Right cardiac atrium (tissue), 5 donors: Measurements from ENCODE around the gene ZNF648. TPM values are rescaled to one million over a fixed set of nuclear protein-coding genes. Genes with fewer than 3 reads are reported as not detected.

Experiments used
- ATAC-seq, 2 donors: fragments of 200-7000 bp; cut with Tn5 transposase; one replicate each; pipeline versions ENCODE4 v1.8.0 to v1.9.1; 2020; ENCODE audit warnings: moderate library complexity in 2 of 2, mild to moderate bottlenecking in 1 of 2
- DNase-seq, 3 donors: peaks; one replicate each; pipeline ENCODE4 v3.0.0-alpha.2; 2020
- H3K27ac ChIP-seq: one replicate; pipeline ENCODE4 v1.5.1; 2013; ENCODE audit warnings: mild to moderate bottlenecking, low read length, control low read depth, moderate library complexity
- H3K27me3 ChIP-seq: one replicate; pipeline ENCODE4 v1.6.1; 2013; ENCODE audit not compliant: control insufficient read depth, insufficient read depth
- H3K4me1 ChIP-seq: one replicate; pipeline ENCODE4 v1.6.1; 2013; ENCODE audit warnings: low read length; ENCODE audit not compliant: control insufficient read depth, insufficient read depth
- H3K4me3 ChIP-seq: one replicate; pipeline ENCODE4 v1.5.1; 2013; ENCODE audit warnings: low read length, control low read depth
- H3K9me3 ChIP-seq: one replicate; pipeline ENCODE4 v1.6.1; 2013; ENCODE audit warnings: low read length; ENCODE audit not compliant: control insufficient read depth
- WGBS: extraction: QIAGEN DNeasy Blood & Tissue Kit; methylation state at CpG from one replicate; pipeline ENCODE4 v1.1.7; 2013; 5-methylcytosine and 5-hydroxymethylcytosine counted together
- intact Hi-C, 4 donors: fragments of 100-400 bp; cut with DNase I; formaldehyde crosslinking; loops; one replicate each; pipeline versions ENCODE4 v1.11.0 to v1.14.0; 2022 to 2023
- polyA plus RNA-seq: library from polyadenylated mRNA; stranded (reverse); fragments of 200-250 nt; gene quantifications from one replicate; pipeline ENCODE4 v1.2.3, GENCODE V29; 2013
- total RNA-seq, 4 donors: library from RNA; stranded (reverse); fragmentation: NEBNext Ultra II Directional; extraction: Animal tissue kit (Norgen Biotek cat#: 25700); gene quantifications; one replicate each; pipeline ENCODE4 v1.2.1, GENCODE V29; 2021
- donor health status: healthy with polysubstance abuse.
- donor health status: DM: no; HTN: yes; CAD: no.
- donor health status: DM: no; HTN: no; CAD: no.
- donor health status: DM: no; HTN: yes; CAD: no; lungs with severe emphysema.
- donor health status: DM: yes; HTN: yes; CAD: no.

ZNF648 gene
- total and polyA plus RNA-seq, 5 donors: not detected

GRCh38 chr1:182091083-182091482 is 29.6 kb upstream of the ZNF648 start:
- no peak overlapping the region for H3K4me3 ChIP-seq
- intact Hi-C loops: no loop called here
- DNase-seq (no peak), ATAC-seq (no peak)
- 76% methylated on average over 2 of the region's 2 CpGs for WGBS
- H3K4me1 ChIP-seq: no peaks in the 10 kb centered on the region
- no peaks in the 10 kb centered on the region for H3K27me3 ChIP-seq
- no peaks in the 10 kb centered on the region for H3K9me3 ChIP-seq
- H3K27ac ChIP-seq: no peak overlapping the region

- Histone ChIP-seq H3K27ac (no peak overlapping the region), H3K9me3 (no peaks in the 10 kb centered on the region), H3K27me3 (no peaks in the 10 kb centered on the region), H3K4me3 (no peak overlapping the region), H3K4me1 (no peaks in the 10 kb centered on the region)
- intact Hi-C loops: loop anchor here in 3 of 4 donors (5.0 to 10.0 kb wide), 4 partner anchors 54 to 697 kb away; partner anchors contain the start of genes NPL (in 1 of the 3) and RNASEL (in 1 of the 3)
- DNase-seq (peak in 1 of 3 donors; percentile 21), ATAC-seq (no peak)
- 79% methylated on average over 6 of the region's 6 CpGs for WGBS
Observed at GRCh38 chr1:182087719-182088350, 26.3 kb upstream of the ZNF648 start.

- no peak for ATAC-seq
- no peak for DNase-seq
- Histone ChIP-seq H3K27ac (no peak overlapping the region), H3K4me1 (no peaks in the 10 kb centered on the region), H3K9me3 (no peaks in the 10 kb centered on the region), H3K4me3 (no peak overlapping the region), H3K27me3 (no peaks in the 10 kb centered on the region)
- 89% methylated on average over 2 of the region's 2 CpGs for WGBS
- intact Hi-C loops: loop anchor here in 3 of 4 donors (5.0 to 10.0 kb wide), 4 partner anchors 55 to 697 kb away; partner anchors contain the start of genes NPL (in 1 of the 3) and RNASEL (in 1 of the 3)
Observed at GRCh38 chr1:182087304-182087703, 25.8 kb upstream of the ZNF648 start.

GRCh38 chr1:182086620-182087019 is 25.1 kb upstream of the ZNF648 start:
- intact Hi-C loops: loop anchor here in 3 of 4 donors (5.0 to 10.0 kb wide), 4 partner anchors 56 to 698 kb away; partner anchors contain the start of genes NPL (in 1 of the 3) and RNASEL (in 1 of the 3)
- 83% methylated on average over 7 of the region's 7 CpGs for WGBS
- DNase-seq (no peak), ATAC-seq (no peak)
- Histone ChIP-seq H3K9me3 (no peaks in the 10 kb centered on the region), H3K4me1 (no peaks in the 10 kb centered on the region), H3K27me3 (no peaks in the 10 kb centered on the region), H3K4me3 (no peak overlapping the region), H3K27ac (no peak overlapping the region)

GRCh38 chr1:182086136-182086535 is 24.6 kb upstream of the ZNF648 start:
- intact Hi-C loops: loop anchor here in 3 of 4 donors (5.0 to 10.0 kb wide), 4 partner anchors 56 to 699 kb away; partner anchors contain the start of genes NPL (in 1 of the 3) and RNASEL (in 1 of the 3)
- 90% methylated on average over 8 of the region's 8 CpGs for WGBS
- no peaks in the 10 kb centered on the region for H3K4me1 ChIP-seq
- H3K9me3 ChIP-seq: no peaks in the 10 kb centered on the region
- no peaks in the 10 kb centered on the region for H3K27me3 ChIP-seq
- peak in 1 of 3 donors; percentile 33 for DNase-seq
- H3K27ac ChIP-seq: no peak overlapping the region
- no peak overlapping the region for H3K4me3 ChIP-seq
- ATAC-seq: no peak

- intact Hi-C loops: loop anchor here in 3 of 4 donors (2.0 to 10.0 kb wide), 5 partner anchors 57 to 699 kb away; partner anchors contain the start of genes NPL (in 1 of the 3) and RNASEL (in 1 of the 3)
- no peak overlapping the region for H3K27ac ChIP-seq
- 96% methylated on average over 6 of the region's 6 CpGs for WGBS
- DNase-seq (peak in 1 of 3 donors; percentile 39), ATAC-seq (no peak)
- no peaks in the 10 kb centered on the region for H3K4me1 ChIP-seq
- H3K4me3 ChIP-seq: no peak overlapping the region
- H3K27me3 ChIP-seq: no peaks in the 10 kb centered on the region
- no peaks in the 10 kb centered on the region for H3K9me3 ChIP-seq
Observed at GRCh38 chr1:182085726-182086125, 24.2 kb upstream of the ZNF648 start.

GRCh38 chr1:182084487-182085316 is 23.2 kb upstream of the ZNF648 start:
- ATAC-seq: peak; percentile 91 to 94
- peak; percentile 80 to 95 (median 92) for DNase-seq
- H3K27me3 ChIP-seq: no peaks in the 10 kb centered on the region
- H3K4me1 ChIP-seq: no peaks in the 10 kb centered on the region
- intact Hi-C loops: loop anchor here (2.0 to 10.0 kb wide), 6 partner anchors 58 to 700 kb away; partner anchors contain the start of genes NPL (in 1 of the 4) and RNASEL (in 1 of the 4)
- no peak overlapping the region for H3K4me3 ChIP-seq
- H3K9me3 ChIP-seq: no peaks in the 10 kb centered on the region
- no peak overlapping the region for H3K27ac ChIP-seq
- 7% methylated on average over 8 of the region's 8 CpGs for WGBS

- ATAC-seq: peak in 1 of 2 donors; percentile 23
- DNase-seq: no peak
- intact Hi-C loops: loop anchor here in 3 of 4 donors (2.0 to 10.0 kb wide), 4 partner anchors 313 to 701 kb away; partner anchors contain the start of genes NPL (in 1 of the 3) and RNASEL (in 1 of the 3)
- Histone ChIP-seq H3K4me1 (no peaks in the 10 kb centered on the region), H3K27me3 (no peaks in the 10 kb centered on the region), H3K9me3 (no peaks in the 10 kb centered on the region), H3K27ac (no peak overlapping the region), H3K4me3 (no peak overlapping the region)
- WGBS: 67% methylated on average over 3 of the region's 3 CpGs
Observed at GRCh38 chr1:182083851-182084486, 22.5 kb upstream of the ZNF648 start.

GRCh38 chr1:182080955-182081582 is 19.6 kb upstream of the ZNF648 start:
- intact Hi-C loops: loop anchor here in 3 of 4 donors (5.0 to 10.0 kb wide), 3 partner anchors 504 to 704 kb away; partner anchors contain the start of genes NPL (in 1 of the 3) and RNASEL (in 1 of the 3)
- Histone ChIP-seq H3K4me3 (no peak overlapping the region), H3K27ac (no peak overlapping the region), H3K27me3 (no peaks in the 10 kb centered on the region), H3K9me3 (no peaks in the 10 kb centered on the region), H3K4me1 (no peaks in the 10 kb centered on the region)
- DNase-seq: no peak
- 90% methylated on average over 1 of the region's 1 CpG for WGBS
- ATAC-seq: no peak

GRCh38 chr1:182080040-182080439 is 18.5 kb upstream of the ZNF648 start:
- Histone ChIP-seq H3K9me3 (no peaks in the 10 kb centered on the region), H3K27me3 (no peaks in the 10 kb centered on the region), H3K27ac (no peak overlapping the region), H3K4me1 (no peaks in the 10 kb centered on the region), H3K4me3 (no peak overlapping the region)
- intact Hi-C loops: loop anchor here in 3 of 4 donors (5.0 to 10.0 kb wide), 3 partner anchors 505 to 705 kb away; partner anchors contain the start of genes NPL (in 1 of the 3) and RNASEL (in 1 of the 3)
- ATAC-seq (no peak), DNase-seq (no peak)
- 66% methylated on average over 3 of the region's 3 CpGs for whole genome bisulfite sequencing
